HCT116 (cell line): ENCODE measurements around the gene STAT4. TPM values are rescaled to one million over a fixed set of nuclear protein-coding genes. Genes with fewer than 3 reads are reported as not detected.

Experiments used
- ATAC-seq: fragments of 200-7000 bp; cut with Tn5 transposase; 2 replicates; pipeline ENCODE4 v1.9.1; 2020; ENCODE audit warnings: mild to moderate bottlenecking, moderate library complexity
- BruUV-seq: library from RNA; stranded (reverse); fragments of 400-500 nt; replicated peaks from 2 replicates; lab custom pipeline; 2021; lab: Mats Ljungman, UMichigan
- CTCF ChIA-PET: fragments of 300-600 bp; sonication (Branson Sonifier 250); formaldehyde crosslinking; loops from one replicate; lab custom pipeline; 2021; ENCODE audit warnings: antibody characterized with exemption; lab: Charles Lee
- POLR2A ChIA-PET: fragments of 300-600, 350-600 bp; sonication (Branson Sonifier 250); formaldehyde crosslinking; loops from one replicate; lab custom pipeline; 2021; ENCODE audit warnings: antibody characterized with exemption; lab: Charles Lee
- RAD21 ChIA-PET, 2 experiments: fragments of 300-600 bp; sonication (Branson Sonifier 250); formaldehyde crosslinking; loops; one replicate each; lab custom pipeline; 2023; ENCODE audit warnings: low total read pairs in 2 of 2; ENCODE audit not compliant: uncharacterized antibody in 2 of 2, unreplicated experiment in 2 of 2, low non-redundant PET in 1 of 2; lab: Charles Lee
- DNase-seq: peaks from one replicate; pipeline ENCODE4 v3.0.0-alpha.2; 2010; ENCODE audit warnings: low read depth, low spot score
- H2AFZ ChIP-seq: fragments of 200-600 bp; shearing (Covaris generic), sonication (generic); 2 replicates; pipeline ENCODE4 v1.6.1; 2017; ENCODE audit warnings: low read depth, mixed run types, mixed read lengths, antibody characterized with exemption, low read length; ENCODE audit not compliant: poor library complexity, severe bottlenecking
- H3K27ac ChIP-seq: 2 replicates; pipeline ENCODE4 v1.5.1; 2012; ENCODE audit warnings: low read depth, low read length
- H3K27me3 ChIP-seq: fragments of 200-600 bp; sonication (generic); 2 replicates; pipeline ENCODE4 v1.6.1; 2016; ENCODE audit warnings: mixed run types, low read length, mixed read lengths; ENCODE audit not compliant: insufficient read depth
- H3K36me3 ChIP-seq, 2 experiments: fragments of 200-500 bp in 1 of 2; fragments of 200-600 bp in 1 of 2; sonication (Bioruptor generic) in 1 of 2; sonication (generic) in 1 of 2; 2 replicates each; pipeline versions ENCODE4 v1.5.1 to v1.6.1; 2014 to 2016; ENCODE audit warnings: low read length in 2 of 2, inconsistent platforms in 1 of 2, mixed read lengths in 1 of 2, mixed run types in 1 of 2; ENCODE audit not compliant: insufficient read depth in 2 of 2, control insufficient read depth in 1 of 2
- H3K4me1 ChIP-seq, 2 experiments: fragments of 200-600 bp in 1 of 2; sonication (generic) in 1 of 2; 2 replicates each; pipeline versions ENCODE4 v1.5.1 to v1.6.1; 2012 to 2017; ENCODE audit warnings: low read length in 2 of 2, inconsistent platforms in 1 of 2, mild to moderate bottlenecking in 1 of 2, mixed read lengths in 1 of 2, mixed run types in 1 of 2, moderate library complexity in 1 of 2; ENCODE audit not compliant: insufficient read depth in 2 of 2, control insufficient read depth in 1 of 2
- H3K4me2 ChIP-seq: fragments of 200-600 bp; sonication (generic); 2 replicates; pipeline ENCODE4 v1.6.1; 2017; ENCODE audit warnings: mixed run types, low read length, mixed read lengths
- H3K4me3 ChIP-seq, 2 experiments: fragments of 200-600 bp in 1 of 2; sonication (generic) in 1 of 2; replicated peaks in 1 of 2; 2 replicates each; pipeline ENCODE4 v1.5.1; 2011 to 2016; ENCODE audit warnings: low read length in 2 of 2, control low read depth in 1 of 2, low read depth in 1 of 2, mild to moderate bottlenecking in 1 of 2, mixed read lengths in 1 of 2, mixed run types in 1 of 2
- H3K79me2 ChIP-seq: fragments of 200-600 bp; sonication (generic); 2 replicates; pipeline ENCODE4 v1.6.1; 2017; ENCODE audit warnings: mild to moderate bottlenecking, mixed run types, low read length, moderate library complexity, mixed read lengths; ENCODE audit not compliant: insufficient read depth
- H3K9ac ChIP-seq: fragments of 200-600 bp; sonication (generic); 2 replicates; pipeline ENCODE4 v1.6.1; 2016; ENCODE audit warnings: low read length, mixed read lengths
- H3K9me2 ChIP-seq: fragments of 200-600 bp; sonication (generic), shearing (Covaris generic); 2 replicates; pipeline ENCODE4 v1.6.1; 2017; ENCODE audit warnings: mixed run types, mild to moderate bottlenecking, moderate library complexity; ENCODE audit not compliant: insufficient read depth
- H3K9me3 ChIP-seq, 2 experiments: fragments of 200-500 bp in 1 of 2; fragments of 200-600 bp in 1 of 2; sonication (Bioruptor generic) in 1 of 2; sonication (generic) in 1 of 2; 2 replicates each; pipeline ENCODE4 v1.6.1; 2014 to 2017; ENCODE audit warnings: low read length in 2 of 2, mixed read lengths in 2 of 2, inconsistent platforms in 1 of 2, low read depth in 1 of 2, mild to moderate bottlenecking in 1 of 2, mixed run types in 1 of 2, moderate library complexity in 1 of 2; ENCODE audit not compliant: control insufficient read depth in 1 of 2, insufficient read depth in 1 of 2
- H4K20me1 ChIP-seq: fragments of 200-600 bp; sonication (generic), shearing (Covaris generic); 2 replicates; pipeline ENCODE4 v1.6.1; 2017; ENCODE audit warnings: mixed run types, mild to moderate bottlenecking, moderate library complexity; ENCODE audit not compliant: insufficient read depth
- CBX3 ChIP-seq: IDR thresholded peaks from 2 replicates; pipeline ENCODE4 v1.6.1; 2012; ENCODE audit warnings: low read depth
- MAX ChIP-seq: IDR thresholded peaks from 2 replicates; pipeline ENCODE4 v1.6.1; 2012
- SIN3A ChIP-seq: IDR thresholded peaks from 2 replicates; pipeline ENCODE4 v1.6.1; 2012; ENCODE audit warnings: low read depth
- ZNF274 ChIP-seq: fragments of 200-500 bp; sonication (Bioruptor generic); IDR thresholded peaks from 2 replicates; pipeline ENCODE4 v1.6.1; 2014; ENCODE audit warnings: mild to moderate bottlenecking, low read depth, low read length, inconsistent platforms
- intact Hi-C: fragments of 100-400 bp; cut with micrococcal nuclease; formaldehyde crosslinking; loops from 2 replicates; pipeline ENCODE4 v1.10.0; 2022
- total RNA-seq: library from RNA; stranded (reverse); gene quantifications from one replicate; pipeline ENCODE4 v1.2.1, GENCODE V29; 2021; ENCODE audit not compliant: unreplicated experiment
- TF ChIP-seq, protein P1 (sequence below): IDR thresholded peaks from 2 replicates; pipeline ENCODE4 v1.6.1; 2011; ENCODE audit warnings: mild to moderate bottlenecking, low read length, moderate library complexity; ENCODE audit not compliant: insufficient replicate concordance; ENCODE audit errors: extremely low read depth

STAT4 gene
- total RNA-seq, 1 experiment from 2014 or later: 2.0 TPM

- intact Hi-C loops: no loop called here
- no peak overlapping the region for H2AFZ ChIP-seq
- RAD21 ChIA-PET: no interaction called here
- H3K79me2 ChIP-seq: no peaks in the 10 kb centered on the region
- H3K9me3 ChIP-seq: no peaks in the 10 kb centered on the region
- no peaks in the 10 kb centered on the region for H3K27me3 ChIP-seq
- ATAC-seq (no peak), DNase-seq (no peak)
- no peak overlapping the region for H3K27ac ChIP-seq
- peaks cover 80 to 87% of the 10 kb centered on the region in 2 experiments for H3K36me3 ChIP-seq
- H3K4me3 ChIP-seq: no peak overlapping the region
- CTCF ChIA-PET: no interaction called here
- POLR2A ChIA-PET: no interaction called here
- no peak overlapping the region for H3K4me2 ChIP-seq
- H4K20me1 ChIP-seq: no peaks in the 10 kb centered on the region
- no peaks in the 10 kb centered on the region for H3K4me1 ChIP-seq
- no TSS peak for BruUV-seq
- TF ChIP-seq CBX3 (no peak), MAX (no peak), ZNF274 (no peak), SIN3A (no peak)
- TF ChIP-seq, protein P1, sequence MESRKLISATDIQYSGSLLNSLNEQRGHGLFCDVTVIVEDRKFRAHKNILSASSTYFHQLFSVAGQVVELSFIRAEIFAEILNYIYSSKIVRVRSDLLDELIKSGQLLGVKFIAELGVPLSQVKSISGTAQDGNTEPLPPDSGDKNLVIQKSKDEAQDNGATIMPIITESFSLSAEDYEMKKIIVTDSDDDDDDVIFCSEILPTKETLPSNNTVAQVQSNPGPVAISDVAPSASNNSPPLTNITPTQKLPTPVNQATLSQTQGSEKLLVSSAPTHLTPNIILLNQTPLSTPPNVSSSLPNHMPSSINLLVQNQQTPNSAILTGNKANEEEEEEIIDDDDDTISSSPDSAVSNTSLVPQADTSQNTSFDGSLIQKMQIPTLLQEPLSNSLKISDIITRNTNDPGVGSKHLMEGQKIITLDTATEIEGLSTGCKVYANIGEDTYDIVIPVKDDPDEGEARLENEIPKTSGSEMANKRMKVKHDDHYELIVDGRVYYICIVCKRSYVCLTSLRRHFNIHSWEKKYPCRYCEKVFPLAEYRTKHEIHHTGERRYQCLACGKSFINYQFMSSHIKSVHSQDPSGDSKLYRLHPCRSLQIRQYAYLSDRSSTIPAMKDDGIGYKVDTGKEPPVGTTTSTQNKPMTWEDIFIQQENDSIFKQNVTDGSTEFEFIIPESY: no peak
- H3K9ac ChIP-seq: no peak overlapping the region
- H3K9me2 ChIP-seq: no peaks in the 10 kb centered on the region
Measured at GRCh38 chr2:190979906-190980629, 170.7 kb downstream of the STAT4 start.

Other genes starting within 250 kb of the STAT4 start
- 60.7 TPM for gene STAT1, start 136.8 kb downstream of the STAT4 start, total RNA-seq
- 51.7 TPM for gene MYO1B, start 94.4 kb upstream of the STAT4 start, total RNA-seq